IMR-90 (cell line): Measurements from ENCODE around the gene DCP1A.

Experiments used
- CTCF ChIP-seq: conservative IDR thresholded peaks from 2 replicates; pipeline ENCODE4 v1.5.1; 2012; ENCODE audit warnings: mild to moderate bottlenecking, low read depth, low read length, improper control_type of control experiment
- ELK1 ChIP-seq: fragments of 150-350 bp; IDR thresholded peaks from 2 replicates; pipeline ENCODE4 v1.6.1; 2016; ENCODE audit warnings: low read depth, mild to moderate bottlenecking, low read length, moderate library complexity, borderline replicate concordance
- MAFK ChIP-seq: IDR thresholded peaks from 2 replicates; pipeline ENCODE4 v1.6.1; 2012; ENCODE audit warnings: low read depth, low read length, improper control_type of control experiment
- MAZ ChIP-seq: IDR thresholded peaks from 2 replicates; pipeline ENCODE4 v1.6.1; 2012; ENCODE audit warnings: low read depth, mild to moderate bottlenecking, low read length, improper control_type of control experiment, moderate library complexity, borderline replicate concordance
- MXI1 ChIP-seq: IDR thresholded peaks from 2 replicates; pipeline ENCODE4 v1.6.1; 2012; ENCODE audit warnings: low read depth, mild to moderate bottlenecking, low read length, moderate library complexity, borderline replicate concordance
- POLR2A ChIP-seq: IDR thresholded peaks from 2 replicates; pipeline ENCODE4 v1.6.1; 2012; ENCODE audit warnings: mild to moderate bottlenecking, low read depth, low read length
- RAD21 ChIP-seq: IDR thresholded peaks from 2 replicates; pipeline ENCODE4 v1.6.1; 2012; ENCODE audit warnings: low read length, improper control_type of control experiment
- TF ChIP-seq, protein P1 (sequence below): fragments of 150-350 bp; IDR thresholded peaks from 2 replicates; pipeline ENCODE4 v1.6.1; 2017; ENCODE audit warnings: mild to moderate bottlenecking, antibody characterized with exemption, low read length, low read depth

DNA sequence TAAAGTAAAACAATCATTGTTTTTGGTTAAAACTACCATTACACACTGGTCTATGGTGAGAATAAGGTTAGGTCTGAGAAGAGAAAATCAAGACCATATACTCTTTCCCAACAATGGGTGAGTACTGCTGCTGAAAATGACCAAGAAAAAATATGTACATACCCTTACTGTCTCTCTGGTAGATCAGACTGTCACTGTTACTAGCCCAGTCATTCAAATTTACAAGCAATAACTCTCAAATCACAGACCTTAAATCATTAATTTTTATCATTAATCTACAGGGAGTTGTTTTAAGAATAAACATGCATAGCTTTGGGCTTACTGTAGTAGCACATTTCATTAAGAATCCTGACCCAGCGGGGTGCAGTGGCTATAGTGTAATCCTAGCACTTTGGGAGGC lies 17.4 kb downstream of the DCP1A start:
- no peak for TF ChIP-seq POLR2A
- no peak for TF ChIP-seq ELK1
- TF ChIP-seq CTCF = no peak
- TF ChIP-seq RAD21 = no peak
- TF ChIP-seq MAFK = no peak
- no peak for TF ChIP-seq MAZ
- TF ChIP-seq MXI1 = no peak
- TF ChIP-seq, protein P1, sequence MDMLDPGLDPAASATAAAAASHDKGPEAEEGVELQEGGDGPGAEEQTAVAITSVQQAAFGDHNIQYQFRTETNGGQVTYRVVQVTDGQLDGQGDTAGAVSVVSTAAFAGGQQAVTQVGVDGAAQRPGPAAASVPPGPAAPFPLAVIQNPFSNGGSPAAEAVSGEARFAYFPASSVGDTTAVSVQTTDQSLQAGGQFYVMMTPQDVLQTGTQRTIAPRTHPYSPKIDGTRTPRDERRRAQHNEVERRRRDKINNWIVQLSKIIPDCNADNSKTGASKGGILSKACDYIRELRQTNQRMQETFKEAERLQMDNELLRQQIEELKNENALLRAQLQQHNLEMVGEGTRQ = no peak
